HG03097 (cell line): Measurements from ENCODE around the gene ZNF786.
"Not testable (repeated sequence)": the region's sequence is repeated elsewhere in the genome, so short reads cannot be mapped to it uniquely, and the experiment has no call there.

ENCODE experiments used
- ATAC-seq: cut with Tn5 transposase; IDR thresholded peaks from one replicate; pipeline ENCODE4 v1.9.1; 2021; ENCODE audit not compliant: unreplicated experiment, low FRiP score

ZNF786 gene

DNA sequence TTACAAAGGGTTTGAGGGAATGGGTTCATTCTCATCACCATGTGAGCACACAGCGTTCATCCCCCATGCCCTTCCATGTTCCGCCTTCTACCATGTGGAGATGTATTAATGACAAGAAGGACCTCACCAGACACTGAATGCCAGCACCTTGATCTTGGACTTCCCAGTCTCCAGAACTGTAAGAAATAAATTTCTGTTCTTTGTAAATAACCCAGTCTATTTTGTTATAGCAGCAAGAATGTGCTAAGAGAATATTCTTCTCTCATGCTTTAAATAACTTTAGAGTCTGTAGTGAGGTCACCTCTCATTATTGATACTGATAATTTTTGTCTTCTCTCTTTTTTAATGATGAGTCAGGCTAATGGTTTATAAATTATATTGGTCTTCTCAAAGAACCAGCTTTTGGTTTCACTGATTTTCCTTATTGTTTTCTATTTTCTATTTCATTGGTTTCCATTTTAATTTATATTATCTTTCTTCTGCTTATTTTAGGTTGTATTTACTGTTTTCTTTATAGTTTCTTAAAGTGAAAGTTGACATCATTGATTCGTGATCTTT lies 59.1 kb downstream of the ZNF786 start:
- ATAC-seq: no peak

GRCh38 chr7:149030439-149030838 lies 60.1 kb downstream of the ZNF786 start:
- not testable (repeated sequence) for ATAC-seq

DNA sequence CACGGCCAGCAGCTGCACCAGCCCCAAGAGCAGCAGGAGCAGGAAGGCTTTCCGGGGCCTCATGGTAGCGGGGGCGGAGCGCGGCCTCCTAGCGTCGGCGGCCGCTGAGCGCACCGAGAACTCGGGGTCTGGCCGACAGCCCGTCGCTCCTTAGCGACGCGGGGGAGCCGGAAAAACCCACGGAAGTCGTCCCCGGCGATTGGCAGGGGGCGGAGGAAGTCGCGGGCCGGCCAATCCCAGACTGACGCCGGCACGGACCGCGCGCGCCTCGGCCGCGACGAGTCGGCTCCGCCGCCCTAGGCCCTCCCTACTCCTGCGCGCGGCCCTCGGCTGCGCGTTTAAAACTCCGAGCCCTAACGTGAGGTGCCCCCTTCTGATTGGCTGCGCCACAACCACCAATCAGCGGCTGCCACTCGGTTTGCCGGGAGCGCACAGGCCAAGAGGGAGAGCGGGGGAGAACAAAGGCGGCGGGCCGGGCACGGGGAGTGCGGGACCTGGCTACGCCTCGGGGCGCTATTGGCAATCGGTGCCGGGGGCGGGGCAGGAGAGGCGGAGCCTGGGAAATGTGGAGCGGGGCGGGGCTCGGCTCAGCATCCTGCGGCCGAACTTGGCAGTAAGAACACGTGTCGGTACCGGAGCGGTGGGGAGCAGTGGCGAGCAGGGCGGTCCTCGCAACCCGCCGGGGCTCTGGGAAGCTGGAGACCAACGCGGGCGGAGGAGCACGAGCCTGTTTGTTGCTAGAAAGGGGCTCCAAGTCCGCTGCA lies 62.0 kb downstream of the ZNF786 start, which contains the start of gene PDIA4:
PDIA4 (minus strand) TSS at position 160 of the 764 bp plus-strand sequence; CDS start at position 63, 97 bp downstream.
- peak; percentile 94 for ATAC-seq

GRCh38 chr7:149027611-149028345 lies 62.7 kb downstream of the ZNF786 start:
- no peak for ATAC-seq

GRCh38 chr7:149027055-149027454 lies 63.5 kb downstream of the ZNF786 start:
- no peak for ATAC-seq

DNA sequence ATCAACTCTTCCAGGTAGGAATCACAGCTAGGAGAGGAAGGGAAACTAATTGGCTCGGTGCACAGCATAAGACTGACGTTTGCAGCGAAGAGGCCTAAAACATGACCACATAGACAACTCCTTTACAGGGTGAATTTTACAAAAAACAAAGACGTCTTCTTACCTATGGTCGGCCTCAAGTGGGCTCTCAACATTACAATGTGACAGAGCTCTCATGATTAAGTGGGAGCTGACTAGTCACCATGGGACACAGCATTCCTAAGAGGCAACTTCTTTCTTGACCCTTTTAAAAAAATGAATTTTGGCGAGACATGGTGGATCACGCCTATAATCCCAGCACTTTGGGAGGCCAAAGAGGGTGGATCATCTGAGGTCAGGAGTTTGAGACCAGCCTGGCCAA lies 66.9 kb downstream of the ZNF786 start:
- ATAC-seq: no peak

DNA sequence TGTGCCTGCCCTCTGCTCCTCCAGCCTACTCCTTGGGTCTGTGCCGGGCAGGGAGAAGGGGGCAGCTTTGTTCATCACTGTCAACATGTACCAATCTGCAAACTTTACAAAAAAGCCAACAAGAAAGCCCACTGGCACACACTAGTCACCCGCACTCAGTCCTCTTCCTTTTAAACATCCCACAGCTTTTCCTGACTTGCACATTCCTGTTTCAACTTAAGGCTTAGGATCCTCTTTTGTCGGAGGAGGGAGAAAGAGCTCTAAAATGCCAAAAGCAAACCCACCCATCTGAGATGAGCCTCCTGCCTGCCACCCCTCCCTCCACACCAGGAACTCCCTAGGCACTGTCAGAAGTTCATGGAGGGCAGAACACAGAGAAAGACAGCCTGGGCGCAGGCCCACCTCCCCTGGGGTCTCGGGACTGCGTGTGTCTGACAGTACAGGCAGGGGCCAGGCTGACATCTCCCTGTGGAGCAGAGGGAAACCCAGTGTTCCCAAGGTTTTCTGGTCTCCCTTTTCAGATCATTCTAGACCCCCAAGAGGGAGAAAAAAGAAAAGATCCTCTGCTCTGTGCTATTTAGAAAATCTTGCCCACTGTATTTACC lies 67.7 kb downstream of the ZNF786 start:
- no peak for ATAC-seq

- ATAC-seq: no peak
These were observed 68.8 kb downstream of the ZNF786 start for GRCh38 chr7:149021725-149022062.

DNA sequence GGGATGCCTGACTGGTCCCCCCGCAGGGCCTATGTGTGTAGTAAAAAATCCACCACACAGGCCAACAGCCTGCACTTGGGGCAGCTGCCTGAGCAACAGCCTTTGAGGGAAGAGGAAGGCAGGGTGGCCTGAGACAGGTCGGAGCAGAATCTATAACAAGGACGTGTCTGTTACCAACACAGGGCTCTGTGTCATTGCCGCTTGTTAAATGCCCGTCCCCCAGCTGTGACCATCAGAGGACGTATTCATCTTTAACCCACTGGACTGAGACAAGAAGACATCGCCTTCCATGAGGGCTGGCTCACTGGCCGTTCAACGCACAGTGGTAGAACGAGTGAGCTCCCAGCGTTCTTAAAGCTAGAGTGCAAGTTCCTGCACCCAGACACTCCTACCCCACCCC lies 70.0 kb downstream of the ZNF786 start:
- no peak for ATAC-seq
